ENCODE results near the gene C16orf90. TPM values are rescaled to one million over a fixed set of nuclear protein-coding genes. Genes with fewer than 3 reads are reported as not detected.

Gene C16orf90
- total RNA-seq, 1 donor from 2014 or later, result not detected

GRCh38 chr16:3485821-3486505 lies 9.3 kb downstream of the C16orf90 start:
- no peak overlapping the region for H3K4me2 ChIP-seq
- H3K27me3 ChIP-seq, result no peaks in the 10 kb centered on the region
- H3K79me2 ChIP-seq (ENCODE audit: low read depth), result no peaks in the 10 kb centered on the region
- TF ChIP-seq EZH2 (IDR thresholded peaks at IDR 0.05), result no peak
- TF ChIP-seq EZH2phosphoT487 (IDR thresholded peaks at IDR 0.05), result no peak
- no peak for TF ChIP-seq CTCF (IDR thresholded peaks at IDR 0.05)
- Mint-ChIP-seq H3K27me3 (ENCODE audit: insufficient read depth, low read depth) (no peaks in the 10 kb centered on the region), H3K4me1 (peaks cover 2% of the 10 kb centered on the region), H3K27ac (no peak overlapping the region), H3K36me3 (peaks cover 22% of the 10 kb centered on the region), H3K4me3 (no peak overlapping the region), H3K9me3 (no peaks in the 10 kb centered on the region)
- DNase-seq (ENCODE audit: low spot score), result peak; percentile 29
- peaks cover 15% of the 10 kb centered on the region for H4K20me1 ChIP-seq (ENCODE audit: low read depth)
- no peak overlapping the region for H3K9ac ChIP-seq
- H3F3A ChIP-seq (ENCODE audit: low read depth), result no peaks in the 10 kb centered on the region
- H3K9me3 ChIP-seq (ENCODE audit: low read depth), result no peaks in the 10 kb centered on the region
- H3K36me3 ChIP-seq, result no peaks in the 10 kb centered on the region
- no peak overlapping the region for H3K27ac ChIP-seq
- H3K4me1 ChIP-seq, result no peaks in the 10 kb centered on the region
- H3K4me3 ChIP-seq, result no peak overlapping the region
- H2AFZ ChIP-seq (replicated peaks), result no peak overlapping the region

GRCh38 chr16:3485097-3485745 lies 10.1 kb downstream of the C16orf90 start:
- H3K4me3 ChIP-seq, result no peak overlapping the region
- H3K4me2 ChIP-seq, result no peak overlapping the region
- H3K36me3 Mint-ChIP-seq, result peaks cover 24% of the 10 kb centered on the region
- H3K9me3 Mint-ChIP-seq, result no peaks in the 10 kb centered on the region
- H3K9ac ChIP-seq, result no peak overlapping the region
- H3K27ac ChIP-seq, result no peak overlapping the region
- H3K27me3 Mint-ChIP-seq (ENCODE audit: insufficient read depth, low read depth), result no peaks in the 10 kb centered on the region
- H3K27ac Mint-ChIP-seq, result no peak overlapping the region
- H3K4me3 Mint-ChIP-seq, result no peak overlapping the region
- H3K4me1 Mint-ChIP-seq, result peaks cover 2% of the 10 kb centered on the region
- H2AFZ ChIP-seq (replicated peaks), result no peak overlapping the region
- H3K36me3 ChIP-seq, result no peaks in the 10 kb centered on the region
- H3F3A ChIP-seq (ENCODE audit: low read depth), result no peaks in the 10 kb centered on the region
- no peaks in the 10 kb centered on the region for H3K27me3 ChIP-seq
- peaks cover 15% of the 10 kb centered on the region for H4K20me1 ChIP-seq (ENCODE audit: low read depth)
- no peaks in the 10 kb centered on the region for H3K9me3 ChIP-seq (ENCODE audit: low read depth)
- H3K4me1 ChIP-seq, result no peaks in the 10 kb centered on the region
- TF ChIP-seq EZH2 (IDR thresholded peaks at IDR 0.05) (no peak), EZH2phosphoT487 (IDR thresholded peaks at IDR 0.05) (no peak), CTCF (IDR thresholded peaks at IDR 0.05) (no peak)
- DNase-seq (ENCODE audit: low spot score), result no peak
- H3K79me2 ChIP-seq (ENCODE audit: low read depth), result no peaks in the 10 kb centered on the region

DNA sequence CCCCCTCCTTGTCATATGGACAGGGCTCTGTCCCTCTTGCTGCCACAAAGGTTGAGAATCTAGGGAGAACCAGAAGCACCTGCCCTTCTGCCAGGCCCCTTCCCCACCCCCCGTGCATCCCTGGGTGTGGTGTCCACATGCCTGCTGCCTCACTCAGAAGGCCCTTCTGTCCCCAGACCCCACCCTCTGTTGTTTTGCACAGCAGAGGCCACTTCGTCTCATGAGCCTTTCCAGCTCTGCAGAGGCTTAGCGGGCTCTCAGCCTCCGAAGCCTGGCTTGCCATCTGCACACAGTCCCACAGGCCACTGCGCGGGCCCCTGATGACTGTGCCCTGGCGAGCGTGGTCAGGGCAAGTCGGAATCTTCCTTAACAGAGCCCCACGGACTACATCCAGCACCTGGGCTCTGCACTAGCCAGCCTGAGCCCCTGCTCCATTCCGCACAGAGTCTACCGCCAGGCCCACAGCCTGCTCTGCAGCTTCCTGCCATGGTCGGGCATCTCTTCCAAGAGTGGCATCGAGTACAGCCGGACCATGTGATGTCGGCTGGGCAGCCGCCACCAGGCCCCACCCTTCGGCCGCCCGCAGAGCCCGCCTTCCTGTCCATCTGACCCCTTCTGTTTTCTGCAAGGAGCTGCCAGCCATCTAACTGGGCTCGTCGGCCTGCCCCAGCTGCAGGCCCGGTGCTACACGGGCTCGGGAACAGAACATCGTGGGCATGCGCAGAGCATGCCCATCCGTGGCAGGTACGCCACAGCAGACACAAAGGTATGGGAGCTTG lies 10.8 kb downstream of the C16orf90 start:
- H3K27ac Mint-ChIP-seq, result no peak overlapping the region
- H3K36me3 ChIP-seq, result no peaks in the 10 kb centered on the region
- no peaks in the 10 kb centered on the region for H3K9me3 ChIP-seq (ENCODE audit: low read depth)
- no peaks in the 10 kb centered on the region for H3K79me2 ChIP-seq (ENCODE audit: low read depth)
- H3K4me1 Mint-ChIP-seq, result peaks cover 2% of the 10 kb centered on the region
- H3K36me3 Mint-ChIP-seq, result peaks cover 26% of the 10 kb centered on the region
- H2AFZ ChIP-seq (replicated peaks), result no peak overlapping the region
- TF ChIP-seq CTCF (IDR thresholded peaks at IDR 0.05), result no peak
- TF ChIP-seq EZH2 (IDR thresholded peaks at IDR 0.05), result no peak
- TF ChIP-seq EZH2phosphoT487 (IDR thresholded peaks at IDR 0.05), result no peak
- no peak overlapping the region for H3K4me2 ChIP-seq
- no peak overlapping the region for H3K27ac ChIP-seq
- H4K20me1 ChIP-seq (ENCODE audit: low read depth), result peaks cover 19% of the 10 kb centered on the region
- H3K4me3 ChIP-seq, result no peak overlapping the region
- H3F3A ChIP-seq (ENCODE audit: low read depth), result no peaks in the 10 kb centered on the region
- H3K4me1 ChIP-seq, result no peaks in the 10 kb centered on the region
- no peaks in the 10 kb centered on the region for H3K27me3 Mint-ChIP-seq (ENCODE audit: insufficient read depth, low read depth)
- H3K9me3 Mint-ChIP-seq, result no peaks in the 10 kb centered on the region
- H3K27me3 ChIP-seq, result no peaks in the 10 kb centered on the region
- no peak overlapping the region for H3K4me3 Mint-ChIP-seq
- DNase-seq (ENCODE audit: low spot score), result no peak
- H3K9ac ChIP-seq, result no peak overlapping the region

Data from neural progenitor cell (in vitro differentiated cells).